CD14-positive monocyte (primary cell): Measurements from ENCODE around the gene SQSTM1. TPM values are rescaled to one million over a fixed set of nuclear protein-coding genes. Genes with fewer than 3 reads are reported as not detected.

ENCODE experiments used
- DNase-seq, 3 donors: peaks; one replicate each; pipeline ENCODE4 v3.0.0-alpha.2; 2011 to 2022
- H2AFZ ChIP-seq: 2 replicates; pipeline ENCODE4 v1.6.0; 2012; ENCODE audit warnings: mild to moderate bottlenecking, low read depth, low read length, inconsistent platforms; ENCODE audit not compliant: insufficient read depth, poor library complexity, severe bottlenecking
- H3K27ac ChIP-seq, 2 donors: 1 replicate in 1 of 2; 2 replicates in 1 of 2; pipeline ENCODE4 v1.5.1; 2012 to 2013; ENCODE audit warnings: low read length in 2 of 2, control low read depth in 1 of 2, inconsistent platforms in 1 of 2, low read depth in 1 of 2, mild to moderate bottlenecking in 1 of 2
- H3K27me3 ChIP-seq, 2 donors: one replicate each; pipeline versions ENCODE4 v1.6.0 to v1.6.1; 2011 to 2013; ENCODE audit warnings: low read length in 2 of 2; ENCODE audit not compliant: control insufficient read depth in 2 of 2, insufficient read depth in 2 of 2
- H3K36me3 ChIP-seq, 2 donors: replicated peaks in 1 of 2; 1 replicate in 1 of 2; 2 replicates in 1 of 2; pipeline versions ENCODE4 v1.5.1 to v1.6.1; 2012 to 2013; ENCODE audit warnings: low read length in 2 of 2, control low read depth in 1 of 2, inconsistent platforms in 1 of 2, mild to moderate bottlenecking in 1 of 2; ENCODE audit not compliant: insufficient read depth in 2 of 2, control insufficient read depth in 1 of 2
- H3K4me1 ChIP-seq, 2 donors: 1 replicate in 1 of 2; 2 replicates in 1 of 2; pipeline versions ENCODE4 v1.5.1 to v1.6.1; 2012 to 2013; ENCODE audit warnings: low read length in 2 of 2, control low read depth in 1 of 2, inconsistent platforms in 1 of 2, mild to moderate bottlenecking in 1 of 2, moderate library complexity in 1 of 2; ENCODE audit not compliant: insufficient read depth in 2 of 2, control insufficient read depth in 1 of 2
- H3K4me2 ChIP-seq: replicated peaks from 2 replicates; pipeline ENCODE3; 2012; ENCODE audit warnings: low read length, moderate library complexity, mild to moderate bottlenecking; ENCODE audit not compliant: poor library complexity, severe bottlenecking; ENCODE audit errors: extremely low read depth
- H3K4me3 ChIP-seq, 3 experiments: fragments of 200-600 bp in 1 of 3; sonication (generic) in 1 of 3; replicated peaks in 1 of 3; 1 replicate in 2 of 3; 2 replicates in 1 of 3; pipeline ENCODE4 v1.5.1; 2011 to 2013; ENCODE audit warnings: low read length in 3 of 3, mild to moderate bottlenecking in 3 of 3, control low read depth in 2 of 3, low read depth in 2 of 3, inconsistent platforms in 1 of 3, moderate library complexity in 1 of 3
- H3K79me2 ChIP-seq: 2 replicates; pipeline ENCODE4 v1.6.0; 2012; ENCODE audit warnings: mild to moderate bottlenecking, control low read depth, inconsistent platforms, low read length, moderate library complexity; ENCODE audit not compliant: insufficient read depth
- H3K9ac ChIP-seq: 2 replicates; pipeline ENCODE4 v1.6.0; 2017; ENCODE audit warnings: low read length, mild to moderate bottlenecking; ENCODE audit not compliant: insufficient read depth, poor library complexity, severe bottlenecking
- H3K9me3 ChIP-seq, 2 donors: replicated peaks in 1 of 2; 1 replicate in 1 of 2; 2 replicates in 1 of 2; pipeline versions ENCODE4 v1.5.1 to v1.6.1; 2012 to 2013; ENCODE audit warnings: low read length in 2 of 2, control low read depth in 1 of 2; ENCODE audit not compliant: control insufficient read depth in 1 of 2, insufficient read depth in 1 of 2
- H4K20me1 ChIP-seq: 2 replicates; pipeline ENCODE4 v1.6.0; 2012; ENCODE audit warnings: mild to moderate bottlenecking, low read length, control low read depth, moderate library complexity; ENCODE audit not compliant: insufficient read depth
- H3K27ac Mint-ChIP-seq, 7 donors: one replicate each; pipeline ENCODE4 v1.8.0; 2020; ENCODE audit warnings: mild to moderate bottlenecking in 7 of 7, mixed read lengths in 7 of 7, moderate library complexity in 6 of 7, inconsistent platforms in 2 of 7
- H3K27me3 Mint-ChIP-seq, 3 donors: one replicate each; pipeline ENCODE4 v1.8.0; 2021 to 2022; ENCODE audit warnings: low read depth in 3 of 3, mild to moderate bottlenecking in 3 of 3, mixed read lengths in 3 of 3, moderate library complexity in 3 of 3, inconsistent platforms in 1 of 3
- H3K36me3 Mint-ChIP-seq, 2 donors: one replicate each; pipeline ENCODE4 v1.8.0; 2020; ENCODE audit warnings: mixed read lengths in 2 of 2, inconsistent platforms in 1 of 2, mild to moderate bottlenecking in 1 of 2
- H3K4me1 Mint-ChIP-seq: one replicate; pipeline ENCODE4 v1.8.0; 2020; ENCODE audit warnings: mild to moderate bottlenecking, mixed read lengths
- H3K4me3 Mint-ChIP-seq, 2 donors: one replicate each; pipeline ENCODE4 v1.8.0; 2020; ENCODE audit warnings: mild to moderate bottlenecking in 2 of 2, mixed read lengths in 2 of 2, moderate library complexity in 1 of 2
- H3K9me3 Mint-ChIP-seq, 7 donors: one replicate each; pipeline ENCODE4 v1.8.0; 2020 to 2022; ENCODE audit warnings: mixed read lengths in 7 of 7, mild to moderate bottlenecking in 6 of 7, moderate library complexity in 6 of 7, inconsistent platforms in 2 of 7
- CTCF ChIP-seq: fragments of 200-600 bp; IDR thresholded peaks from one replicate; pipeline ENCODE4 v1.8.0; 2022; ENCODE audit warnings: antibody characterized with exemption, mild to moderate bottlenecking
- WGBS: methylation state at CpG from one replicate; pipeline ENCODE4 v1.1.5; 2013; ENCODE audit warnings: missing lambda C conversion rate; ENCODE audit not compliant: insufficient coverage; 5-methylcytosine and 5-hydroxymethylcytosine counted together
- intact Hi-C, 2 donors: fragments of 100-400 bp; cut with micrococcal nuclease; formaldehyde crosslinking; loops; one replicate each; pipeline versions ENCODE4 v1.15.0 to v1.15.1; 2023
- polyA plus RNA-seq, 3 donors: library from polyadenylated mRNA; depleted of rRNA in 1 of 3; unstranded in 2 of 3; stranded (reverse) in 1 of 3; fragments of 300-500 nt in 2 of 3; fragments of >200 nt in 1 of 3; fragmentation: Illumina TruSeq in 2 of 3; gene quantifications; 1 replicate in 2 of 3; 2 replicates in 1 of 3; pipeline ENCODE4 v1.2.3, GENCODE V29; 2012 to 2021

Gene SQSTM1
- polyA plus RNA-seq, 3 donors, result 182 to 312 (median 275) TPM

GRCh38 chr5:179778591-179778990 is 42.1 kb upstream of the SQSTM1 start:
- peak overlapping the region; percentile 62 for H3K4me2 ChIP-seq
- H4K20me1 ChIP-seq, result peaks cover 94% of the 10 kb centered on the region
- peaks cover 65% of the 10 kb centered on the region for H3K79me2 ChIP-seq
- Mint-ChIP-seq H3K27ac (peak overlapping the region in 6 of 7 donors; percentile 12 to 95 (median 84)), H3K4me1 (peaks cover 69% of the 10 kb centered on the region), H3K36me3 (peaks cover 24 to 55% of the 10 kb centered on the region in 2 donors), H3K4me3 (no peak overlapping the region), H3K27me3 (peaks cover 0 to 2% (median 0%) of the 10 kb centered on the region in 3 donors), H3K9me3 (peaks cover 0 to under 1% (median 0%) of the 10 kb centered on the region in 7 donors)
- no peaks in the 10 kb centered on the region for H3K27me3 ChIP-seq
- peaks cover 69 to 74% of the 10 kb centered on the region in 2 donors for H3K4me1 ChIP-seq
- no peaks in the 10 kb centered on the region for H3K9me3 ChIP-seq
- peak overlapping the region in 1 of 3 experiments; percentile 46 for H3K4me3 ChIP-seq
- no peak for TF ChIP-seq CTCF
- no peak overlapping the region for H2AFZ ChIP-seq
- 96% methylated on average over 5 of the region's 5 CpGs for WGBS
- intact Hi-C loops, result loop anchor here in 1 of 2 donors (2.0 kb wide), 1 partner anchor 14 kb away; the partner anchor contains the start of gene LTC4S
- H3K27ac ChIP-seq, result peak overlapping the region; percentile 30 to 78
- H3K36me3 ChIP-seq, result peaks cover 13 to 22% of the 10 kb centered on the region in 2 donors
- DNase-seq, result no peak
- no peak overlapping the region for H3K9ac ChIP-seq

- Histone ChIP-seq H3K4me2 (peak overlapping the region; percentile 37), H3K36me3 (peaks cover 2 to 9% of the 10 kb centered on the region in 2 donors), H3K4me3 (peak overlapping the region in 1 of 3 experiments; percentile 21), H4K20me1 (peaks cover 82% of the 10 kb centered on the region), H3K27me3 (no peaks in the 10 kb centered on the region), H3K9ac (no peak overlapping the region), H3K9me3 (no peaks in the 10 kb centered on the region), H2AFZ (no peak overlapping the region), H3K4me1 (peaks cover 67 to 68% of the 10 kb centered on the region in 2 donors), H3K27ac (peak overlapping the region in 1 of 2 donors; percentile 59), H3K79me2 (peaks cover 52% of the 10 kb centered on the region)
- H3K4me1 Mint-ChIP-seq, result peaks cover 69% of the 10 kb centered on the region
- WGBS, result 61% methylated on average over 3 of the region's 4 CpGs
- peaks cover 0 to 2% (median 0%) of the 10 kb centered on the region in 3 donors for H3K27me3 Mint-ChIP-seq
- intact Hi-C loops, result loop anchor here in 1 of 2 donors (2.0 kb wide), 1 partner anchor 13 kb away; the partner anchor contains the start of gene LTC4S
- peak overlapping the region in 6 of 7 donors; percentile 14 to 61 (median 46) for H3K27ac Mint-ChIP-seq
- DNase-seq, result peak in 1 of 3 donors; percentile 22
- peak overlapping the region in 1 of 2 donors; percentile 36 for H3K4me3 Mint-ChIP-seq
- peaks cover 0 to 2% (median 0%) of the 10 kb centered on the region in 7 donors for H3K9me3 Mint-ChIP-seq
- peaks cover 14 to 43% of the 10 kb centered on the region in 2 donors for H3K36me3 Mint-ChIP-seq
- TF ChIP-seq CTCF, result no peak
These were observed 40.9 kb upstream of the SQSTM1 start for GRCh38 chr5:179779826-179780225.
